Stimulated activated CD4-positive, alpha-beta T cell treated with anti-CD3 and anti-CD28 coated beads, Interleukin-1b, Interleukin-23, amount 100 ng/mL, for 1 hour (primary cell): ENCODE data around the gene AP1AR.

Experiments
- DNase-seq, 2 donors: peaks; one replicate each; pipeline ENCODE4 v3.0.0-alpha.2; 2020; ENCODE audit warnings: low read depth in 2 of 2

AP1AR gene

DNA sequence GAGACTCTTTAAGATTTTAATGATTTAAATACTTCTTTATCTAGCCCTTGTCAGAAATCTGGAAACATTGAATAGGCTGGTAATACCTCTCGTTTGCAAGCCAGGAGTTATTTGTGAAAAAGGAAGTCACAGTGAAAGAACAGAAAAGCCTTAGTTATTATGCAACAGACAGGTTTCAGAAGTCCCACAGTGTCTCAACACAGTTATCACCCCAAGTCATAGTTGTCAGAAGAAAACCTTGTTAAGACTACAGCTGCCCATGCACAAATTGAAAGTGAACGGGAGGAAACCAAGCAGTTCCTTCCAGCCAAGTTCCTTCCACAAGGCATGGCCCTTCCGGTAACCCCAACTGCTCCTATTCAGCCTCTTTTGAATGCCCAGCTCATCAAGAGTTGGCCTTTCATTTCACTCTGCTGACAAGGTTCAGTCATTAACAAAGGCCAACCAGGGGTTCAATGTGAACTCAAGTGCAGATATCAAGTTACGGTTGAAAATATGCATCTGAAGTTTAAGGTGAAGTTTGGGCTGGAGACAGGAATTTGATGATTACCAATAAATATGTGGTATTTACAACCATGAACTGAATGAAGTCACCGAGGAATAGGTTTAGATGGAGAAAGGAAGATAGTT is 81.1 kb downstream of the AP1AR start:
- no peak for DNase-seq

DNA sequence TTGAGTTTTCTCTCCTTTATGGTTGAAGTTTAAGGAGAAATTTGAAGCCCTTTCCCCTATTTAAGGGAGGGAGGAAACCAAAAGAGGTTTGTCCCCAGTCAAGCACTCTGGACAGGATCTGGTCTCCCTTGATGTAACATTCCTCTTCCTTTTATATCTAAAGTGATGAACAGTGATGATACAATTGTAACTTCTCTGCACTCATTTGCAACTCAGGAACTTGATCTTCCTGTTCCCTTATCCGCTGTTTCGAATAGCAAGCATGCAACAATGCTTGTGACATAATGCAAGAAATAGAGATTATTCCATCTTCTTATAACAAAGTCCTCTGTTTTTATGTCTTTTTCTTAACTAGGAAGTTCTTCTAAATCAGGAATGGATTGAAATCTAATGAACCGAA is 83.9 kb downstream of the AP1AR start:
- no peak for DNase-seq

DNA sequence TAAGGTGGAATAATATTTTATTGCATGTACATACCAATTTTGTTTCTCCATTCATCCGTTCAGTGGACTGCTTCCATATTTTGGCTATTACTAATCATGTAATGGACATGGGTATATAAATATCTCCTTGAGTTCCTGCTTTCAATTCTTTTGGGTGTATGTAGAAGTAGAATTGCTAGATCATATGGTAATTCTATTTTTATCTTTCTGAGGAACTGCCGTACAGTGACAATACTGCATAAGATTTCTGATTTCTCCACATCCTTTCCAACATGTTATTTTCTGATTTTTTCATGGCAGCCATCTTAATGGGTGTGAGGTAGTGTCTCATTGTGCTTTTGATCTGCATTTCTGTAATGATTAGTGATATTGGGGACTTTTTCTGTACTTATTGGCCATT is 84.8 kb downstream of the AP1AR start:
- DNase-seq: no peak

DNA sequence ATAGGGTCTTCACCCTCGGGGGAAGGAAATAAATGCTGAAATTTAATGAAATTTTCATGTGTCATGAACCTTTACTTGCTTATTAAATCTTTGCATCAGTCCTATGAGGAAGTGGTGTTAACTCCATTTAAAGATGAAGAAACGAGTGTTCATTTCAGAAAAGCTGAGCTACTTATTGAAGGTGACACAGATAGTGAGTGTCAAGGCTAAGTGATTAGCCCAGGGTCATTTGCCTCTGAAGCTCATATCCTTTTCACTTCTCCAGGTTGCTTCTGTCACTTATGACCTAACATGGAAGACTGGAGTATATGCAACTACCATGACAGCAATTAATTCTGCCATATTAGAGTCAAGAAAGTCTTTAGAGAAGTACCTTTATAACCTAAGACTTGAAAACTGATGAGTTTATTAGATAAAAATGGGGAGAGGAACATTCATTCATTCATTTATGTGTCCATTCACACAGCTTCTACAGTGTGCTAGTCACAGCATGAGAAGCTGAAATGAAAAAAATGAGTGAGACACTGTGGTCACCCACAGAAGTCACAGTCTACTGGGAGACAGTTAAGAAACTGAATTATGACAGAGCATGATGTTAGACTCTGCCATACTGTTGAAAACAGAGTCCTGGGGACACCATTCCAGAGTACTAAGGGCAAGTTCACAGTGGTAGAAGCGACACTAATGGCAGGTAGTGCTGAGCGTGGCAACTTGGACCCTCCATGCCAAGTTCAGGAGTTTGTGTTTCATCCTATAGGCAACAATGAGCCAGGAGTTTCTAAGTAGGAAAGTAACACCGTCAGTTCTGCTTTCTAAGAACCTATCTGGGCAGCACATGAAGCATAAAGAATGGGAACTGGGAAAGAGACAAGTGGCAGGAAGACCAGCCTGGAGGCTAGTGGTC is 86.9 kb downstream of the AP1AR start:
- no peak for DNase-seq
